HepG2 (cell line): ENCODE measurements around the gene DDX10. TPM values are rescaled to one million over a fixed set of nuclear protein-coding genes. Genes with fewer than 3 reads are reported as not detected.

Source experiments
- ATAC-seq: fragments of 200-7000 bp; cut with Tn5 transposase; 3 replicates; pipeline ENCODE4 v1.9.1; 2020; ENCODE audit warnings: mild to moderate bottlenecking, moderate library complexity
- BruUV-seq: library from RNA; stranded (reverse); fragments of 400-500 nt; replicated peaks from 2 replicates; lab custom pipeline; 2021; lab: Mats Ljungman, UMichigan
- CTCF ChIA-PET: fragments of 300-600 bp; formaldehyde crosslinking; extraction: SDS; loops from one replicate; lab custom pipeline; 2021; ENCODE audit warnings: low total read pairs, inconsistent platforms, low intra/inter-chr PET ratio; lab: Yijun Ruan, JAX
- POLR2A ChIA-PET: fragments of 350-600 bp; sonication (Branson Sonifier 250); formaldehyde crosslinking; loops from one replicate; lab custom pipeline; 2020; ENCODE audit warnings: antibody characterized with exemption, inconsistent platforms; lab: Yijun Ruan, JAX
- DNase-seq: peaks from one replicate; pipeline ENCODE4 v3.0.0-alpha.2; 2015; ENCODE audit warnings: low spot score
- FAIRE-seq: peaks from 3 replicates; lab custom pipeline; 2011; peaks lifted over from hg19 to GRCh38; lab: Jason Lieb, UNC
- H2AFZ ChIP-seq: one replicate; pipeline ENCODE4 v1.6.1; 2011; ENCODE audit warnings: low read length, inconsistent platforms
- H3K27ac ChIP-seq: fragments of 300-600 bp; 3 replicates; pipeline ENCODE4 v1.8.0; 2011; ENCODE audit warnings: mixed run types, mild to moderate bottlenecking, mixed read lengths, low read length, inconsistent platforms; ENCODE audit not compliant: insufficient read depth; ENCODE audit errors: extremely low read length
- H3K27me3 ChIP-seq, 2 experiments: fragments of 200-600 bp in 1 of 2; 2 replicates in 1 of 2; 3 replicates in 1 of 2; pipeline versions ENCODE4 v1.6.0 to v1.8.0; 2011; ENCODE audit warnings: low read length in 2 of 2, mild to moderate bottlenecking in 2 of 2, moderate library complexity in 2 of 2, inconsistent platforms in 1 of 2; ENCODE audit not compliant: insufficient read depth in 2 of 2, control insufficient read depth in 1 of 2
- H3K36me3 ChIP-seq, 2 experiments: fragments of 200-600 bp in 1 of 2; replicated peaks in 1 of 2; 2 replicates in 1 of 2; 3 replicates in 1 of 2; pipeline versions ENCODE4 v1.5.1 to v1.8.0; 2011; ENCODE audit warnings: low read length in 2 of 2, inconsistent platforms in 1 of 2; ENCODE audit not compliant: insufficient read depth in 2 of 2, control insufficient read depth in 1 of 2
- H3K4me1 ChIP-seq: 2 replicates; pipeline ENCODE4 v1.5.1; 2012; ENCODE audit warnings: low read length, inconsistent platforms; ENCODE audit not compliant: insufficient read depth
- H3K4me2 ChIP-seq: 2 replicates; pipeline ENCODE4 v1.6.0; 2011; ENCODE audit warnings: low read depth, low read length, inconsistent platforms
- H3K4me3 ChIP-seq, 3 experiments: fragments of 200-600 bp in 1 of 3; sonication (generic), shearing (Covaris generic) in 1 of 3; replicated peaks in 1 of 3; 2 replicates each; pipeline ENCODE4 v1.5.1; 2011 to 2016; ENCODE audit warnings: low read length in 3 of 3, inconsistent platforms in 2 of 3, low read depth in 2 of 3, mild to moderate bottlenecking in 2 of 3, control low read depth in 1 of 3, mixed read lengths in 1 of 3; ENCODE audit not compliant: insufficient read depth in 1 of 3
- H3K79me2 ChIP-seq: one replicate; pipeline ENCODE4 v1.6.1; 2011; ENCODE audit warnings: low read length, inconsistent platforms; ENCODE audit not compliant: insufficient read depth
- H3K9ac ChIP-seq: 2 replicates; pipeline ENCODE4 v1.6.0; 2011; ENCODE audit warnings: mild to moderate bottlenecking, low read depth, low read length, inconsistent platforms; ENCODE audit not compliant: insufficient read depth
- H3K9me3 ChIP-seq: 2 replicates; pipeline ENCODE4 v1.5.1; 2012; ENCODE audit warnings: mild to moderate bottlenecking, low read length
- H4K20me1 ChIP-seq: 2 replicates; pipeline ENCODE4 v1.6.0; 2011; ENCODE audit warnings: inconsistent platforms, mild to moderate bottlenecking, low read length, moderate library complexity; ENCODE audit not compliant: insufficient read depth
- AGO1 ChIP-seq: fragments of 200-400 bp; formaldehyde crosslinking; IDR thresholded peaks from 2 replicates; pipeline ENCODE4 v1.6.1; 2017; ENCODE audit warnings: mild to moderate bottlenecking, low read depth, low read length, moderate library complexity; ENCODE audit not compliant: poor library complexity, severe bottlenecking
- EEA1 ChIP-seq: sonication (generic); formaldehyde crosslinking; IDR thresholded peaks from 2 replicates; pipeline ENCODE4 v1.5.1; 2020; ENCODE audit warnings: mild to moderate bottlenecking, missing genetic modification reagents, borderline replicate concordance
- FLYWCH1 ChIP-seq: sonication (generic); formaldehyde crosslinking; IDR thresholded peaks from 2 replicates; pipeline ENCODE4 v1.8.1; 2023; ENCODE audit warnings: mild to moderate bottlenecking, missing genetic modification reagents
- KLF11 ChIP-seq: IDR thresholded peaks from 2 replicates; pipeline ENCODE4 v1.6.1; 2016; ENCODE audit warnings: missing compliant biosample characterization
- MAFF ChIP-seq: IDR thresholded peaks from 2 replicates; pipeline ENCODE4 v1.6.1; 2011; ENCODE audit warnings: low read depth, low read length, improper control_type of control experiment
- MAFK ChIP-seq, 2 experiments: IDR thresholded peaks in 1 of 2; conservative IDR thresholded peaks in 1 of 2; 2 replicates each; pipeline ENCODE4 v1.6.1; 2011; ENCODE audit warnings: improper control_type of control experiment in 2 of 2, low read length in 2 of 2
- MYPOP ChIP-seq: sonication (generic); formaldehyde crosslinking; IDR thresholded peaks from 2 replicates; pipeline ENCODE4 v1.8.1; 2023; ENCODE audit warnings: mild to moderate bottlenecking, moderate library complexity, missing genetic modification reagents
- NR1H2 ChIP-seq: sonication (generic); formaldehyde crosslinking; IDR thresholded peaks from 2 replicates; pipeline ENCODE4 v1.8.1; 2022; ENCODE audit warnings: low read depth, missing genetic modification reagents, borderline replicate concordance
- PRPF4 ChIP-seq: fragments of 200-400 bp; formaldehyde crosslinking; IDR thresholded peaks from 2 replicates; pipeline ENCODE4 v1.6.1; 2016; ENCODE audit warnings: low read length, low read depth; ENCODE audit not compliant: poor library complexity, severe bottlenecking
- ZNF7 ChIP-seq: IDR thresholded peaks from 2 replicates; pipeline ENCODE4 v1.6.1; 2016; ENCODE audit warnings: missing biosample characterization, missing genetic modification reagents
- ZNF75D ChIP-seq: sonication (generic); formaldehyde crosslinking; IDR thresholded peaks from 2 replicates; pipeline ENCODE4 v1.8.1; 2023; ENCODE audit warnings: missing genetic modification reagents, mild to moderate bottlenecking, borderline replicate concordance
- WGBS: methylation state at CpG from one replicate; pipeline ENCODE4 v1.1.6; 2017; ENCODE audit warnings: low lambda C conversion rate; 5-methylcytosine and 5-hydroxymethylcytosine counted together
- in situ Hi-C: cut with HindIII; loops from 2 replicates; pipeline ENCODE4 v1.10.0; 2017; ENCODE audit warnings: low pct_unique_long_range_greater_than_20kb; ENCODE audit not compliant: extremely low pct_ligation_motif_present
- intact Hi-C: fragments of 100-400 bp; cut with micrococcal nuclease; formaldehyde crosslinking; loops from one replicate; pipeline ENCODE4 v1.10.0; 2022; ENCODE audit not compliant: unreplicated experiment
- polyA plus RNA-seq, 8 experiments: library from polyadenylated mRNA; depleted of rRNA in 3 of 8; stranded (reverse) in 7 of 8; unstranded in 1 of 8; fragments of >200 nt; fragmentation: Illumina TruSeq in 4 of 8; extraction: Trizol in 4 of 8; gene quantifications; 2 replicates each; pipeline versions ENCODE4 v1.2.1 to v1.2.3, GENCODE V29; 2011 to 2016; ENCODE audit warnings: low read depth in 4 of 8, missing spikeins in 1 of 8, mixed read lengths in 1 of 8; ENCODE audit not compliant: insufficient read depth in 1 of 8
- total RNA-seq, 5 experiments: library from RNA; depleted of rRNA; stranded (reverse); fragments of >200 nt; fragmentation: Illumina TruSeq; extraction: Trizol; gene quantifications; 2 replicates each; pipeline ENCODE4 v1.2.3, GENCODE V29; 2016; ENCODE audit warnings: low read depth in 1 of 5

The DDX10 gene
- total and polyA plus RNA-seq, 2 of the 13 experiments (the other 11 are each of a cell fraction or from before 2014, with no cell fraction given), result 17.0 to 32.0 TPM

- TF ChIP-seq AGO1, result no peak
- no peak for TF ChIP-seq KLF11 (CRISPR knock-in tag)
- no peak for TF ChIP-seq ZNF75D
- TF ChIP-seq PRPF4, result no peak
- TF ChIP-seq MYPOP (CRISPR knock-in tag), result no peak
- TF ChIP-seq NR1H2 (CRISPR knock-in tag), result no peak
- no peak for TF ChIP-seq EEA1 (CRISPR knock-in tag)
- TF ChIP-seq, all 625 proteins: peak for 0
These were observed 53.6 kb downstream of the DDX10 start (continued) for GRCh38 chr11:108718466-108718865.

DNA sequence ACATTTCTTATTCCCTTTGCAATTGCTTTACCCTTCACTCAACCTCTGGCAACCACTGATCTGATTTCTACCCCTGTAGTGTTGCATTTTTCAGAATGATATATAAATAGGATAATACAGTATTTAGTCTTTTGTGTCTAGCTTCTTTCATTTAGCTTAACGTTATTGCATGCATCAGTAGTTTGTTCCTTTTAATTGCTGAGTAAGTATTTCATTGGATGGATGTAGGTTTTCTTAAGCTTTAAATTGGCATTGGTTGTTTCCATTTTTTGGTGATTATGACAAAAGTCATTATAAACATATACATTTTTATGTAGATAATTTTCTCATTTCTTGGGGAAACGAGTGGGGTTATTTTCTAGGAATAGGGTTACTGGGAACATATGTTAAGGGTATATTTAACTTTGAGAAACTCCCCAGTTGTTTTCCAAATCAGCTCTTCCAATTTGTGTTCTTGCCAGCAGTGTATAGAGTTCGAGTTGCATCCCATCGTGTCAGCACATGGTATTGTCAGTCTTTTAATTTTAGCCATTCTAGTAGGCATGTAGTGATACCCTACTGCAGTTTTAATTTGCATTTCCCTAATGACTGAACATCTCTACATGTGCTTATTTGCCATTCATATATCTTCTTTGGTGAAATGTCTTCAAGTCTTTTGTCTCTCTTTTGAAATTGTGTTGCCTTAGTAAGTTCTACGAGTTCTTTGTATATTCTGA is 60.3 kb downstream of the DDX10 start:
- no peaks in the 10 kb centered on the region for H3K27me3 ChIP-seq
- FAIRE-seq, result no peak
- no peak for TF ChIP-seq FLYWCH1 (CRISPR knock-in tag)
- peak; percentile 75 to 86 for TF ChIP-seq MAFK (conservative IDR thresholded peaks at IDR 0.05 in 1 of 2, IDR thresholded peaks at IDR 0.05 in 1 of 2; ENCODE audit: low read length in 2 of 2)
- TF ChIP-seq MAFF, result peak; percentile 79
- TF ChIP-seq ZNF7 (CRISPR knock-in tag), result peak; percentile 93
- TF ChIP-seq, all 625 proteins: peak for 3
- 78% methylated on average over 5 of the region's 5 CpGs for WGBS
- H2AFZ ChIP-seq, result no peak overlapping the region
- H3K79me2 ChIP-seq, result no peaks in the 10 kb centered on the region
- peaks cover 3 to 27% of the 10 kb centered on the region in 2 experiments; a peak in 2 of 5 replicates for H3K36me3 ChIP-seq
- ATAC-seq, result no peak
- in situ Hi-C loops, result no loop called here
- POLR2A ChIA-PET, result no interaction called here
- no peak overlapping the region for H3K4me2 ChIP-seq
- H3K4me3 ChIP-seq, result no peak overlapping the region
- H4K20me1 ChIP-seq, result no peaks in the 10 kb centered on the region
- DNase-seq, result no peak
- intact Hi-C loops, result loop anchor here (5.0 kb wide), 1 partner anchor 473 kb away; no protein-coding TSS in a partner anchor
- H3K9ac ChIP-seq, result no peak overlapping the region
- no TSS peak for BruUV-seq
- no peak overlapping the region for H3K27ac ChIP-seq
- CTCF ChIA-PET, result no interaction called here
- H3K9me3 ChIP-seq, result no peaks in the 10 kb centered on the region
- no peaks in the 10 kb centered on the region for H3K4me1 ChIP-seq
